KMS-11 (cell line): Measurements from ENCODE around the gene PCED1B.
"Not testable (repeated sequence)": the region's sequence is repeated elsewhere in the genome, so short reads cannot be mapped to it uniquely, and the experiment has no call there.

Source experiments
- H2AFZ ChIP-seq: fragments of 200-600 bp; sonication (generic); 2 replicates; pipeline ENCODE4 v1.6.1; 2016; ENCODE audit warnings: antibody characterized with exemption, mixed run types, low read depth
- H3K27ac ChIP-seq: fragments of 200-600 bp; sonication (generic); 2 replicates; pipeline ENCODE4 v1.6.1; 2016; ENCODE audit warnings: mild to moderate bottlenecking, mixed run types
- H3K27me3 ChIP-seq: fragments of 200-600 bp; sonication (generic); 2 replicates; pipeline ENCODE4 v1.6.1; 2017; ENCODE audit warnings: mild to moderate bottlenecking, low read depth, mixed run types, moderate library complexity; ENCODE audit not compliant: insufficient read depth
- H3K36me3 ChIP-seq: fragments of 200-600 bp; sonication (generic); 2 replicates; pipeline ENCODE4 v1.6.1; 2017; ENCODE audit warnings: mild to moderate bottlenecking, mixed run types; ENCODE audit not compliant: insufficient read depth
- H3K4me1 ChIP-seq: fragments of 200-600 bp; sonication (generic); 2 replicates; pipeline ENCODE4 v1.6.1; 2016; ENCODE audit warnings: mild to moderate bottlenecking, low read depth, mixed run types; ENCODE audit not compliant: poor library complexity, severe bottlenecking
- H3K4me2 ChIP-seq: fragments of 200-600 bp; sonication (generic); 2 replicates; pipeline ENCODE4 v1.7.0; 2016; ENCODE audit warnings: mild to moderate bottlenecking, mixed run types
- H3K4me3 ChIP-seq: fragments of 200-600 bp; sonication (generic); IDR thresholded peaks from 2 replicates; pipeline ENCODE4 v1.6.1; 2017; ENCODE audit warnings: low read depth, low read length, mixed read lengths; ENCODE audit not compliant: insufficient read depth
- H3K79me2 ChIP-seq: fragments of 200-600 bp; sonication (generic); 2 replicates; pipeline ENCODE4 v1.6.1; 2016; ENCODE audit warnings: low read depth, mixed run types; ENCODE audit not compliant: insufficient read depth
- H3K9ac ChIP-seq: fragments of 200-600 bp; sonication (generic); 2 replicates; pipeline ENCODE4 v1.6.1; 2016; ENCODE audit warnings: mild to moderate bottlenecking, mixed run types
- H4K20me1 ChIP-seq: fragments of 200-600 bp; sonication (generic); 2 replicates; pipeline ENCODE4 v1.6.1; 2016; ENCODE audit warnings: mild to moderate bottlenecking, mixed run types; ENCODE audit not compliant: insufficient read depth
- CTCF ChIP-seq: fragments of 200-600 bp; sonication (generic); conservative IDR thresholded peaks from 2 replicates; pipeline ENCODE4 v1.6.1; 2017; ENCODE audit warnings: low read depth, mild to moderate bottlenecking, antibody characterized with exemption, low read length, moderate library complexity, mixed read lengths

The PCED1B gene

GRCh38 chr12:47039079-47039478 is 40.3 kb upstream of the PCED1B start:
- Histone ChIP-seq H2AFZ (no peak overlapping the region), H3K9ac (no peak overlapping the region), H3K4me2 (no peak overlapping the region), H3K27ac (no peak overlapping the region), H3K4me1 (peaks cover 3% of the 10 kb centered on the region), H3K27me3 (no peaks in the 10 kb centered on the region), H3K79me2 (no peaks in the 10 kb centered on the region), H4K20me1 (no peaks in the 10 kb centered on the region), H3K36me3 (no peaks in the 10 kb centered on the region), H3K4me3 (no peak overlapping the region)
- no peak for TF ChIP-seq CTCF

GRCh38 chr12:47039756-47040155 is 39.7 kb upstream of the PCED1B start:
- no peak overlapping the region for H3K4me3 ChIP-seq
- H3K27me3 ChIP-seq = no peaks in the 10 kb centered on the region
- TF ChIP-seq CTCF = no peak
- H3K9ac ChIP-seq = no peak overlapping the region
- no peaks in the 10 kb centered on the region for H4K20me1 ChIP-seq
- H3K27ac ChIP-seq = no peak overlapping the region
- H3K4me1 ChIP-seq = no peaks in the 10 kb centered on the region
- no peak overlapping the region for H3K4me2 ChIP-seq
- no peaks in the 10 kb centered on the region for H3K36me3 ChIP-seq
- H3K79me2 ChIP-seq = no peaks in the 10 kb centered on the region
- H2AFZ ChIP-seq = no peak overlapping the region

GRCh38 chr12:47041327-47041726 is 38.1 kb upstream of the PCED1B start:
- Histone ChIP-seq H3K4me2 (no peak overlapping the region), H3K36me3 (no peaks in the 10 kb centered on the region), H4K20me1 (no peaks in the 10 kb centered on the region), H3K27ac (no peak overlapping the region), H3K79me2 (no peaks in the 10 kb centered on the region), H3K4me1 (no peaks in the 10 kb centered on the region), H3K4me3 (no peak overlapping the region), H2AFZ (no peak overlapping the region), H3K27me3 (no peaks in the 10 kb centered on the region), H3K9ac (no peak overlapping the region)
- TF ChIP-seq CTCF = no peak

- no peak overlapping the region for H3K4me3 ChIP-seq
These were observed 30.9 kb upstream of the PCED1B start for GRCh38 chr12:47048541-47048940.

GRCh38 chr12:47051291-47051690 is 28.1 kb upstream of the PCED1B start:
- H3K4me3 ChIP-seq, H3K27me3 ChIP-seq, H3K4me1 ChIP-seq, H3K27ac ChIP-seq, H3K36me3 ChIP-seq, H4K20me1 ChIP-seq, H3K4me2 ChIP-seq, H2AFZ ChIP-seq, H3K9ac ChIP-seq, H3K79me2 ChIP-seq: not testable (repeated sequence)

More at GRCh38 chr12:47048541-47048940, 30.9 kb upstream of the PCED1B start:
- no peaks in the 10 kb centered on the region for H3K79me2 ChIP-seq
- no peaks in the 10 kb centered on the region for H3K4me1 ChIP-seq
- no peaks in the 10 kb centered on the region for H3K36me3 ChIP-seq
- H3K27ac ChIP-seq = no peak overlapping the region
- no peak overlapping the region for H3K4me2 ChIP-seq
- H3K9ac ChIP-seq = no peak overlapping the region
- H3K27me3 ChIP-seq = no peaks in the 10 kb centered on the region
- TF ChIP-seq CTCF = no peak
- H2AFZ ChIP-seq = no peak overlapping the region
- H4K20me1 ChIP-seq = no peaks in the 10 kb centered on the region
